ENCODE data around the gene LPCAT2.

The LPCAT2 gene

DNA sequence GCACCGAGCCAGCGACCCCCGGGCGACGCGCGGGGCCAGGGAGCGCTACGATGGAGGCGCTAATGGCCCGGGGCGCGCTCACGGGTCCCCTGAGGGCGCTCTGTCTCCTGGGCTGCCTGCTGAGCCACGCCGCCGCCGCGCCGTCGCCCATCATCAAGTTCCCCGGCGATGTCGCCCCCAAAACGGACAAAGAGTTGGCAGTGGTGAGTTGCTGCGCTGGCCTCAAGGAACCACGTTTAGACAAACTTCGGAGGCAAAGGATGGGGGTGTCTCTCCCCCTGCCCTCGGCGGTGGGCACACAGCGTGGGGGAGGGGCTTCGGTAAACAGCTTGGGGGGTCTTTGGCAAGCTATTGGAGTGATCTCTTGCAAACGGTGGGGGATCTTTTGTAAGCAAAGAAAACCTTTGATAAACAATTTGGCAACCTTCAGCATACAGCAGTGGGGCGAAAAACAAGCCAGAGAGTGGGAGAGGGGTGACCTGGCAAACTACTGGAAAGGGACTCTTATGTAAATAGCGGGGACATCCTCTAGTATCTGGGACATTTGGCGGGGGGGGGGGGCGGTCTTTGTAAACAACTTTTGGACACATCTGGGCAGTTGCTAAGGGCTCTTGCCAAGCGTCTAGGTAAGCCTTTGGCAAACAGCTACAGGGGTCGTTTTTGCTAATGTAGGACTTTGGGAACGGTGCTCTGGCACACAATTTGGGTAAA is 29.3 kb upstream of the LPCAT2 start:
- peak overlapping the region in 20 of 21 experiments; percentile 54 to 92 (median 84) for H3K27ac ChIP-seq
- H3K4me3 ChIP-seq = peak overlapping the region; percentile 37 to 53 (median 45)

DNA sequence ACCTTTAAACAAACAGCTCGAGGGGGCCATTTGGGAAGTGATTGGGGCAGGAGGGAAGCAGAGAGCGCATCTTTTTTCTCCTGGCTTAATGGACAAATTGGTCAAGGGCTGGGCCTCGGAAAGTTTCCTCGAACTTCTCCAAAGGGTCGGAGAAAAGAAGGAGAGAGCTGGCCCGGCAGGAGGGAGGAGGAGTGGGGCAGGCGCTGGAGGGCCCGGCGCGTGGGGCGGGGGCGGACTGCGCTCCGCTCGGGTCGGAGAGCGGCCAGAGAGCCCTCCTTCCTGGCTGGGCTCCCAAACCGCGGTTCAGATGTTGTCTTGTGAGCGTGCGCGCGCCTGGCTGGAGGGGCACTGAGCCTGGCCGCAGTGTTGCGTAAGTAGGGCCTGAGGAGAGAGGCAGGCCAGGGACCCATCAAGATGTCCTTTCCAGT is 28.6 kb upstream of the LPCAT2 start:
- peak overlapping the region; percentile 37 to 53 (median 45) for H3K4me3 ChIP-seq

DNA sequence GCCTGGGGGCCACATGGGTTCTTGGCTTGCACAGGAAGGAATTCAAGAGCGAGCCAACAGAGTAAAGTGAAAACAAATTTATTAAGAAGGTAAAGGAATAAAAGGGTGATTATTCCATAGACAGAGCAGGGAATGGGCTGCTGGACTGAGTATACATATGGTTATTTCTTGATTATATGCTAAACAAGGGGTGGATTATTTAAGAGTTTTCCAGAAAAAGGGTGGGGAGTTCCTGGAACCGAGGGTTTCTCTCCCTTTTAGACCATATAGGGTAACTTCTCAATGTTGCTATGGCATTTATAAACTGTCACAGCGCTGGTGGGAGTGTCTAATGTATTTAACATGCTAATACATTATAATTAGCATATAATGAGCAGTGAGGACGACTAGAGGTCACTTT is 27.8 kb upstream of the LPCAT2 start:
- Histone ChIP-seq H3K4me3 (peak overlapping the region; percentile 37 to 53 (median 45)), H3K27ac (peak overlapping the region in 14 of 21 experiments; percentile 28 to 92 (median 78))

More for the DNA sequence above, 28.6 kb upstream of the LPCAT2 start:
- peak overlapping the region in 20 of 21 experiments; percentile 54 to 92 (median 84) for H3K27ac ChIP-seq

DNA sequence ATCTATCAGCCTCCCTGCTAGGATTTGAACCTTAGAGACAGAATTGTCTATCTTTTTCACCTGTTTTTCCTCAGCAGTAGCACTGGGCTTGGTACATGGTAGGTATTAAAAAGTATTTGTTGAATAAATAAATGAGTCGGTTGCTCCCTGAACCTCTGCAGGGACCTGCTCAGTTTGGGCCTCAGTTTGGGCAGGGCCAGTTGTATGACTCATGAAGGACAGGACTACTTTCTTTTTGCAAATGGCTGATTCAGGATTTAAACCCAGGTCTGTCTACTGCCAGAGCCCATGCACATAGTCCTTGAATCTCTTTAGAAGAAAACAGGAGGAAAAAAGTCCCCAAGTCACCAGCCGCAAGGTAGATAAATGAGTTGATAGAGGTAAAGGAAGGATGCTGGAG is 26.8 kb upstream of the LPCAT2 start:
- Histone ChIP-seq H3K4me3 (peak overlapping the region in 1 of 7 experiments; percentile 53), H3K27ac (peak overlapping the region in 1 of 21 experiments; percentile 4)

DNA sequence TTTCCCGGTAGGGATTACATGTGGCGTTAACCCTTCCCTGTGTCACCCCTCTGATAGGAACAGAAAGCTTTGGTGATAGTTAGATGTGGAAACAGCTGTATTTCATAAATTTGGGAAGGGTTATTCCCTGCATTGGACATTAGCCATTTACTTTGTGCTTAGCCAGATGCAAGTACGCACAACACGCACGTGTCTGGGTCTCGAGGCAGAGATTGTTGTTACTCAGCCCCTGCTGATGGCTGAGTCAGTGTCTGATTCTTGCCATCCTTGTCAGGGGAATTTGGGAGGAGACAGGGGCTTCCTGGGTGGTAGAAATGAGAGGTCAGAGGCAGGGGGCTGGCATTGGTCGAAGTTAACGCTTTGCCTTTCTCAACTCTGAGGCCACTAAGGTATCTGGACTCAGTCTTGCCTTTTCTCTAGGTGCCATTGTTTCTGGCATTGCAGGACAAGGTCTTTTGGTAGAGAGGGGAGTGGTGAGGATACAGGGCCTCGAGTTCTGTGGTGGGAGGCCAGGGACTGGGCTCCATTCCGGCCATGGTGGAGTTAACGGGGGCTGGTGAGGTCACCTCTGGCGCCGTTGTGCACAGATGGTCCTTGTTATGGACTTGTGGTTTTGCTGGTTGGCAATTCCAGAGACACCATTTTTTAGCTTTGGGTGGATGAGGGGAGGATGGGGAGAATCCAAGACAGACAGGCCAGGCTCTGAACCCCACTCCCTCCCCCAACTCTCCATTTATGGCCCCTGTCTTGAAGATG is 21.6 kb upstream of the LPCAT2 start:
- Histone ChIP-seq H3K27ac (peak overlapping the region in 11 of 21 experiments; percentile 21 to 81 (median 57)), H3K4me3 (no peak overlapping the region)

DNA sequence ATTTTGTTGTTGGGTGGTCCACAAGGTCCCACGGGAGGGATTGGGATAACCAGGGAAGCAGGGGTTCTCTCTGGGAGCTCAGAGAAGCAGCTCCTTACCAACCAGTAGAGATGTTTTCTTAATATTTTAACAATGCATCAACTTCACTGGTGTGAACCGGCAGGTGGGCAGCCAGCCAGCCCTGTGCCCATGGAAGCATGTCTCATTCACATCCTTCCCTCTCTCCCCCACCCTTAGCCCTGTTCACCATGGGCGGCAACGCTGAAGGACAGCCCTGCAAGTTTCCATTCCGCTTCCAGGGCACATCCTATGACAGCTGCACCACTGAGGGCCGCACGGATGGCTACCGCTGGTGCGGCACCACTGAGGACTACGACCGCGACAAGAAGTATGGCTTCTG is 20.6 kb upstream of the LPCAT2 start:
- Histone ChIP-seq H3K4me3 (no peak overlapping the region), H3K27ac (peak overlapping the region in 10 of 21 experiments; percentile 36 to 81 (median 58))

DNA sequence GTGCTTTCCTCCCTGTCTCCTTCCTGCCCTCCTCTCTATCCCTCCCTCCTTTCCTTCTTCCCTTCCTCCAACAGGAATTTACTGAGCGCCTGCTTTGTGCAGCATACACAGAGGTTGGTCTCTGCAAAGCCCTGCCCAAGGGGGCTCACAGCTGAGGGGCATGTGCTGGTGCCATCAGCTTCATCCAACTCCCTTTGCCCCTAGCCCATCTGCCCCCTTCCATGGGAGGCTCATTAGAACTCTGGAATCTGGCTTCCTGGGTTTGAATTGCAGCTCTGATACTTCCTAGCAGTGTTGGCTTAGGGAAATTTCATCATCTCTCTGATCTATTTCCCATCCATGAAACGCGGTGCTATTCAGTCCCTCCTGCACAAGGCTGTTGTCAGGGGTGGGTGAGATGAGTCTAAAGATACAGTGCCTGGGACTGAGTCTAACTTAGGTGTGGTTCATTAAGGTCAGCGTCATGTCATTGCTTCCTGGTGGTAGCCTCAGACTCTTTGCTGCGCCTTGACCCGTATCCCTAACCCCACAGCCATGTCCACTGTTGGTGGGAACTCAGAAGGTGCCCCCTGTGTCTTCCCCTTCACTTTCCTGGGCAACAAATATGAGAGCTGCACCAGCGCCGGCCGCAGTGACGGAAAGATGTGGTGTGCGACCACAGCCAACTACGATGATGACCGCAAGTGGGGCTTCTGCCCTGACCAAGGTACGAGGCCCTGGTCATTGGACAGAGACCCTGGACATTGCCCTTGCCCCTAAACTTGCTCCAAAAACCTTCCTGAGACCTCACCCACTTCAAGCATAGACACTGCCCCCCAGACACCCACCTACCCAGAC is 19.5 kb upstream of the LPCAT2 start:
- peak overlapping the region in 7 of 21 experiments; percentile 14 to 75 (median 51) for H3K27ac ChIP-seq
- H3K4me3 ChIP-seq = no peak overlapping the region

DNA sequence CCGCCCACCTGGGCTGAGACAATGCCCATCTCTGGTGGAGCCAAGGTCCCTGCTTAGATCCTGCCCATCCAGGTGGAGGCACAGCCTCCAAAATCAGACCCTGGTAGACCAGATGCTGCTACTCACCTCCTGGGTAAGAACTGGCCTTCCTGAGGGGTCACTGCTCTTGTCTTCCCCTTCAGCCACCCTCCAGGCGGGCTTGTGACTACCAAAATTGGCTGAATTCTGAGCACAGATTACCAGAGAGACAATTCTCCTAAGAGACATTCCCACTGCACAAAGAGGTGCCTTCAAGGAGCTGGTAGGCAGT is 19.0 kb upstream of the LPCAT2 start:
- H3K27ac ChIP-seq = peak overlapping the region in 2 of 21 experiments; percentile 30 to 49
- H3K4me3 ChIP-seq = no peak overlapping the region

DNA sequence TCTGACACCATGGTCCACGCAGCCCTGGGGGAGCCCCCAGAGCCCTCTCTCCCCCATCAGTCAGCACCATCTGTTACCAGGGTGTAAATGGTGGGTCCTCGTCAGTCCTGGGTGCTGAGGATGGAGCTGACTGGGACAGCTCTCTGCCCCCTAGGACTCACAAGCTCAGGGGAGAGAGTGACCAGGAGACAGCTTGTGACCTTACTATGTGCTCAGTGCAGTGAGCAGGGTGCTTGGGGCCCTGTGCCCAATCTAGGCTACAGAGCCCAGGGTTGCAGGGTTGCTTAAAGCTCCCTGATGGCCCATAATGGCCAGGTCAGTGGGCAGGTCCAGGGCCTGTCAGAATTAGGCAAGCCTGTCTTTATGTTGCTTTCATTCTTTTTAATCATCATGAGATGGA is 18.6 kb upstream of the LPCAT2 start:
- H3K4me3 ChIP-seq = no peak overlapping the region
- H3K27ac ChIP-seq = peak overlapping the region in 2 of 21 experiments; percentile 30 to 49

DNA sequence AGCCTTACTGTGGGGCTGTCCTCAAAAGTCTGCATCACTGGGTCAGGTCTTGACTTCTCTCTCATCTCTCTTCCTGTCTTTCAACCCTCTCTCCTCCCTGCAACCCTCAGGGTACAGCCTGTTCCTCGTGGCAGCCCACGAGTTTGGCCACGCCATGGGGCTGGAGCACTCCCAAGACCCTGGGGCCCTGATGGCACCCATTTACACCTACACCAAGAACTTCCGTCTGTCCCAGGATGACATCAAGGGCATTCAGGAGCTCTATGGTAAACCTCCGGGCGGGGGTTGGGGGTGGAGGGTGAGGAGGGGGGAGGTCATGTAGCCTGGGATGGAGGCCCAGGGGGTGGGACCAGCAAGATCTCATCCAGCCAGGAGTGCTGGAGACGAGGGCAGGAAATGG is 17.2 kb upstream of the LPCAT2 start:
- Histone ChIP-seq H3K27ac (no peak overlapping the region), H3K4me3 (no peak overlapping the region)

DNA sequence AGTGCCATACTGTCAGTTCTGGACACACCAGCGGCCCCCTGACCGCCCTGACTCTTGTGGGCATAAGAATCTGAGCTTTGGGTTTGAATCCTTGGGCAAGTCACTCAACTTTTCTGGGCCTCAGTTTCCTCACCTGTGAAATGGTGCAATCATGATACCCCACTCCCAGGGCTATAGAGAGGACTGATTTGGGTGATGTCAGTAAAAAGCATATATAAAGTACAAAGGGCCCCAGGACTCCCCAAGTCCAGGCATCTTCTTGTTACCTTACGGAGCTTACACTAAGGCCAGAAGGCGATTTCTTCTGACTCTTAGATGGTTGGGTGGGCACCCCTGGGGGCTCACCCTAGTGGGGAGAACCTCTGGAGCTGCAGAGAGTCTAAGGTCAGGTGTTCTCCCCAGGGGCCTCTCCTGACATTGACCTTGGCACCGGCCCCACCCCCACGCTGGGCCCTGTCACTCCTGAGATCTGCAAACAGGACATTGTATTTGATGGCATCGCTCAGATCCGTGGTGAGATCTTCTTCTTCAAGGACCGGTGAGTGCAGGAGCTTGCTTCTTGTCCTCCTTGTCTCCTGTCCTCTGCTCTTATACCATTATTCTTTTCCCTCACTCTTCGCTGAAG is 16.0 kb upstream of the LPCAT2 start:
- Histone ChIP-seq H3K27ac (no peak overlapping the region), H3K4me3 (no peak overlapping the region)

DNA sequence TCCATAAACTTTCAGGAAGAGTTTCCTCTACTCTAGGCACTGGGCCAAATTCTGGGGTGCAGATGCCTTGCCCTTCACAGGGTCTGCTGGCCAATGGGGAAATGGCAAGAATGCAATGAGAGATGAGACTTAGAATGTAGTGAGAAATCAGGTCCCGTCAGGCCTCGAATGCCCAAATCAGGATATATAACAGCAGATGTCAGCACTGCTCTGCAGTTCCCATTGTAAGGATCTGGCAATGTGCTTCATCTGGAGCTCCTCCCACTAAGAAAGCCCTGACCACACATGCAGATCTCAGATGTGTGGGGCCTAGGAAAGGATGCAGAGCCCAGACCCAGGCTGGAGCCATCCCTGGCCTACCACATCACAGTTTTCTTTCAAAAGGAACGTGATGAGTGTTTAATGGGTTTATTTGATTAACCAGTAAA is 13.9 kb upstream of the LPCAT2 start:
- Histone ChIP-seq H3K4me3 (no peak overlapping the region), H3K27ac (peak overlapping the region in 3 of 21 experiments; percentile 9 to 38 (median 29))

DNA sequence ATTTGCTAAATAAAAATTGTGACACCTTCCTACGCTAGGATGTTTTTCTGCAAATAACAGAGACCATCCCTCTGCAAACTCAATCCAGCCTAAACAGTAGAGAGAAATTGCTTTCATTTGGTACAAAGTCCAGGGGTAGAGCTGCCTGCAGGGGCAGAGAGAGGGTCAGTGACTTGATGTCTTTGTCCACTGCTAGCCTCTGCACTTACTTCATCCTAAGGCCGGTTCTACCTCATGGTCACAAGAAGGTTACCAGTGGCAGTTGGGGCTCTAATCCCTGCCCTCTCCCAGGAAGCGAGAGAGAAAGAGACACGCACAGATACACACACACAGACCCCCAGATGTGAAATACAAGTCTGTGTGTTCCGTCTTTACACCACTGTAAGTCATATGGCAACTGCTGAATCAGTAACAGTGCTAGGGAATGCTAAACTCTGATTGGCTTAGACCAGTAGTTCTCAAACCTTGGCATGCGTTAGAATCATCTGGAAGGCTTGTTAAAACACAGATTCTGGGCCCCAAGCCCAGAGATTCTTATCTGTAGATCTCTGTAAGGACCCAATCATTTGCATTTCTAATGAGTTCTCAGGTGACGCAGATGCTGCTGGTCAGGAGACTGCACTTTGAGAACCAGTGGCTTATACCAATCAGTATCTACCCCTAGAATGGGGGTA is 13.1 kb upstream of the LPCAT2 start:
- Histone ChIP-seq H3K4me3 (no peak overlapping the region), H3K27ac (peak overlapping the region in 4 of 21 experiments; percentile 9 to 60 (median 34))

DNA sequence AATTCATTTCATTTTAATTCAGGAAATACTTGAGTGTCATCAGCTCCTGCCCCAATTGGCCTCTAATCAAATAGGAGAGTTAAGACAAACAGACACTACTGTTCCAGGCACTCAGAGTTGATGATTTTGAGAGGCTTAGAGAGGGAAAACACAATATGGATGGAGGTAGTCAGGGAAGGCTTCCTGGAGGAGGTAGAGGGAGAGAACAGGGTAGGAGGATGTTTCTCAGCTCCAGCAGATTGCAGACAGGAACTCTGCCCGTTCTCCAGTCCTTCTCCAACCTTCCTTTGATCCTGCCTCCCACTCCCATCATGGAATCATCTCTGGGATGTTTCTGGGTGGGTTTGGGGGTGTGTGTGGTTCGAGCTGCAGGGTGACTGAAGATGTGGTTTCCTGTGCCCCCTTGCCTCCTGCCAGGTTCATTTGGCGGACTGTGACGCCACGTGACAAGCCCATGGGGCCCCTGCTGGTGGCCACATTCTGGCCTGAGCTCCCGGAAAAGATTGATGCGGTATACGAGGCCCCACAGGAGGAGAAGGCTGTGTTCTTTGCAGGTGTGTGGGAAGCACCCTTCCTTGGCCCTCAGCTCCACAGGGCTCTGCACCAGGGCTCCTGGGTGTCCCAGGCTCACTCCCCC is 12.2 kb upstream of the LPCAT2 start:
- Histone ChIP-seq H3K4me3 (no peak overlapping the region), H3K27ac (no peak overlapping the region)

DNA sequence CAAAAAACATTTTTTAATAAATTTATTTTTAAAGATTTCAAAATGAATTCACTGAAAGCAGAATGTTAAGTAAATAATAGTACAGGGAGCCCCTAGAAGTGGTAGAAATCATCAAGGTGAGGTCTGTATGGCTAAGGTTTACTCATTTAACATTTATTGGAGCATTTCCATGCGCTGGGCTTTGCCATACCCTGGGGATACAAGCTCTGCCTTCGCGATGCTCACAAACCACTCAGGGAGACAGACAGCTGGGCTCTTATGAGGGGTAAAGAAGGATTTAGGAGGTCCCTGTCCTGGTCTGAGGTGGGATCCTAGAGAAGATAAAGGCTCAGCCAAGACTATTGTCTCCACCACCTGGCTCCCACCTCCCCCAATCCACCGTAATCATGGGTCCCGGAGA is 11.3 kb upstream of the LPCAT2 start:
- H3K4me3 ChIP-seq = no peak overlapping the region
- H3K27ac ChIP-seq = no peak overlapping the region

DNA sequence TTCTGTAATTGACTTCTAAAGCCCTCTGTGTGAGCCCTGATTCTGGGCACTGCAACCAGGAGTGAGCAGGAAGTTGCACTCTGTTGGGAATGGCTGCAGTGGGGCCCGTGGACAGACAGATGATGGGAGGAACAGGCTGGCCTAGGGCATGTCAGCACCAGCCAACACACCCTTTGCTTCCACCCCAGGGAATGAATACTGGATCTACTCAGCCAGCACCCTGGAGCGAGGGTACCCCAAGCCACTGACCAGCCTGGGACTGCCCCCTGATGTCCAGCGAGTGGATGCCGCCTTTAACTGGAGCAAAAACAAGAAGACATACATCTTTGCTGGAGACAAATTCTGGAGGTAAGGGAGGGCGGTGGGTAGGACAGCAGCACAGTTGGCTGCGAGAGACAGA is 10.8 kb upstream of the LPCAT2 start:
- Histone ChIP-seq H3K4me3 (no peak overlapping the region), H3K27ac (peak overlapping the region in 1 of 21 experiments; percentile 39)

DNA sequence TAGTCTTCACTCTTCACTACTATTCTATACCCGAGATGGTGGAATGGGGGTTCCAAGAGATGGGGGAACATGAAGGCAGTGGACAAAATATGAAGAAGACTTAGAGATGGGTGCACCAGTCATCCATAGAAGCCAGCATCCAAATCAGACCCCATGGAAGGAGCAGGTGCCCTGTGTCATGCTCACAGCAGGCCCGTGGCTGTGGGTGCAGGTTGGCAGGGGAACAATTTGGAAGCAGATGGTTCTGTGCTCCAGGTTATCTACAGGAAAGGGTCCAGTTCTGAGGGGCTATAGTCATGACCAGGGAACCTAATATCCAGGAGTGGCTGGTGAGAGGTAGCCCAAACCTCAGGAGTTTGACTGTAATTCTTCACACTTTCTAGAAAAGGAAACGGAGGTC is 9.6 kb upstream of the LPCAT2 start:
- no peak overlapping the region for H3K4me3 ChIP-seq
- H3K27ac ChIP-seq = peak overlapping the region in 10 of 21 experiments; percentile 1 to 78 (median 46)

DNA sequence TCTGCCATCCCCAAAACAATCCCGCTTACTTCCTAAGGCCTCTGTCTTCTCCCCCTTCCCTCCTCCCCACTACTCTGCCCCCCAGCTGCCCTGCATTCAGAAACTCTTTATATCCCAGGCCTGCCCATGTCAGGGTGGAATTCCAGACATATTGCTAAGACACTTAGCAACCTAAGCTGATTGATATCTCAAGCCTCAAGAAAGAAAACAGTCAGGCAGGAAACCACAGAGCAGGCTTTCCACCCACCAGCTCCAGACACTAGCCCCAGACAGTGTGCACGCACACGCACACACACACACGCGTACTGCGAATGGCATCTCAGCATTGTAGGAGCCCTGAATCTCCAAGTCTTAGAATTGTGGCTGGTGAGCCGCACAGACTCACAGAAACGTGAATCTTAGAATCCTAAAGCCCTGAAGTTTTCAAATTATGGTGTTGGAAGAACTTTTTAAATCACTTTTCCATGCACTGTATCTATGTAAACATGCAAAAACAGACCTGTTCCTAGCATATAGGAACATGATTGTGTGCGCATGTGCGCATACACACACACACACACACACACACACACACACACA is 8.8 kb upstream of the LPCAT2 start:
- H3K27ac ChIP-seq = peak overlapping the region in 18 of 21 experiments; percentile 1 to 78 (median 46)
- no peak overlapping the region for H3K4me3 ChIP-seq

Data from skin epidermis (tissue), 12 donors.